Epithelial cell of esophagus (primary cell): ENCODE measurements around the gene MGME1.

Experiments used
- DNase-seq: peaks from one replicate; pipeline ENCODE4 v3.0.0; 2010; ENCODE audit warnings: low read depth
- H3K4me3 ChIP-seq: 2 replicates; pipeline ENCODE4 v1.5.1; 2011; ENCODE audit warnings: mild to moderate bottlenecking, low read length, control low read depth
- CTCF ChIP-seq: IDR thresholded peaks from 2 replicates; pipeline ENCODE4 v1.5.1; 2011; ENCODE audit warnings: low read depth, mild to moderate bottlenecking, low read length, control low read depth, inconsistent platforms; ENCODE audit not compliant: insufficient read depth; ENCODE audit errors: missing control alignments

The MGME1 gene

GRCh38 chr20:18032977-18033892 lies 64.4 kb downstream of the MGME1 start:
- no peak for TF ChIP-seq CTCF
- H3K4me3 ChIP-seq = no peak overlapping the region
- DNase-seq = no peak

GRCh38 chr20:18034039-18034438 lies 65.2 kb downstream of the MGME1 start:
- DNase-seq = no peak
- no peak for TF ChIP-seq CTCF
- no peak overlapping the region for H3K4me3 ChIP-seq

- no peak overlapping the region for H3K4me3 ChIP-seq
- DNase-seq = no peak
- no peak for TF ChIP-seq CTCF
These were observed 70.2 kb downstream of the MGME1 start for GRCh38 chr20:18039063-18039462.
